NCI-H146 treated with DMSO at 0.1 percent for 48 hours (cell line): ENCODE measurements around the gene SLITRK5.

Experiments used
- DNase-seq: peaks from one replicate; lab custom pipeline; 2025; ENCODE audit not compliant: unreplicated experiment; lab: John Stamatoyannopoulos, UW

The SLITRK5 gene

DNA sequence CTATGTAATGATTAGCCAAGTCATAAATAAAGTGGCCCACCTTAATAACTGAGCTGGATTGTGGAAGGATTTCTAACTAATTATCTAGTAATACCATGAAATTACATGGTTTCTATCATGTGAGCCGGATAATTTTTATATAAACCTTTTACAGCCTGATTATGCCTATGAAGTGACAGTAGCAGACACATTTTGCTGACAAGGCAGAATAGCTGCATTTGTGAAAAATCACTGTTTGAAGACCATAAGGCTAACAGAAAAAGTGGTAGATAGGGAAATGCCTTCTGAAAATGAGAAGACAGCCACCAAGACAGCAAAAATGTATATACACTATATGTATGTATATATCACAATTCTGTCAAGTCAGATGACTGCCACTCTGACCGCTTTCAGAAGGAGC is 27.1 kb downstream of the SLITRK5 start:
- no peak for DNase-seq

DNA sequence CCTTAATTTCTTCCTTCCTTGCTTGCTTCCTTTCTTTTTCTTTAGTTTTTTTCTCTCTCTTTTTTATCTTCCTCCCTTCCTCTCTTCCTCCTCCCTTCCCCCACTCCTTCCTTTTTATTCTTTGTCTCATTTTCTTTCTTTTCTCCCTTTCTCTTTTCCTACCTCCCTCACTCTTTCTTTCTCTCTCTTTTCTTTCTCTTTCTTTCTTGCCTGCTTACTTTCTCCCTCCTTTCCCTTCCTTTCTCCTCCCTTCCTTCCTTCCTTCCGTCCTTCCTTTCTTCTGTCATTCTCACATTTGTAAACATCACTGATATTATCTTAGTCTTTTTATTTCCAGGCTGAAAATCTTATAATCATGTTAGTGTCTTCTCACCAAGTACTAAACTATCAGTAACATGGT is 38.8 kb downstream of the SLITRK5 start:
- DNase-seq: no peak

GRCh38 chr13:87712012-87712411 is 40.8 kb downstream of the SLITRK5 start:
- no peak for DNase-seq
